CD14-positive monocyte (primary cell): ENCODE measurements around the gene PAPPA2. TPM values are rescaled to one million over a fixed set of nuclear protein-coding genes. Genes with fewer than 3 reads are reported as not detected.

Experiments
- DNase-seq, 3 donors: peaks; one replicate each; pipeline ENCODE4 v3.0.0-alpha.2; 2011 to 2022
- H2AFZ ChIP-seq: 2 replicates; pipeline ENCODE4 v1.6.0; 2012; ENCODE audit warnings: mild to moderate bottlenecking, low read depth, low read length, inconsistent platforms; ENCODE audit not compliant: insufficient read depth, poor library complexity, severe bottlenecking
- H3K27ac ChIP-seq, 2 donors: 1 replicate in 1 of 2; 2 replicates in 1 of 2; pipeline ENCODE4 v1.5.1; 2012 to 2013; ENCODE audit warnings: low read length in 2 of 2, control low read depth in 1 of 2, inconsistent platforms in 1 of 2, low read depth in 1 of 2, mild to moderate bottlenecking in 1 of 2
- H3K27me3 ChIP-seq, 2 donors: one replicate each; pipeline versions ENCODE4 v1.6.0 to v1.6.1; 2011 to 2013; ENCODE audit warnings: low read length in 2 of 2; ENCODE audit not compliant: control insufficient read depth in 2 of 2, insufficient read depth in 2 of 2
- H3K36me3 ChIP-seq, 2 donors: replicated peaks in 1 of 2; 1 replicate in 1 of 2; 2 replicates in 1 of 2; pipeline versions ENCODE4 v1.5.1 to v1.6.1; 2012 to 2013; ENCODE audit warnings: low read length in 2 of 2, control low read depth in 1 of 2, inconsistent platforms in 1 of 2, mild to moderate bottlenecking in 1 of 2; ENCODE audit not compliant: insufficient read depth in 2 of 2, control insufficient read depth in 1 of 2
- H3K4me1 ChIP-seq, 2 donors: 1 replicate in 1 of 2; 2 replicates in 1 of 2; pipeline versions ENCODE4 v1.5.1 to v1.6.1; 2012 to 2013; ENCODE audit warnings: low read length in 2 of 2, control low read depth in 1 of 2, inconsistent platforms in 1 of 2, mild to moderate bottlenecking in 1 of 2, moderate library complexity in 1 of 2; ENCODE audit not compliant: insufficient read depth in 2 of 2, control insufficient read depth in 1 of 2
- H3K4me2 ChIP-seq: replicated peaks from 2 replicates; pipeline ENCODE3; 2012; ENCODE audit warnings: low read length, moderate library complexity, mild to moderate bottlenecking; ENCODE audit not compliant: poor library complexity, severe bottlenecking; ENCODE audit errors: extremely low read depth
- H3K4me3 ChIP-seq, 3 experiments: fragments of 200-600 bp in 1 of 3; sonication (generic) in 1 of 3; replicated peaks in 1 of 3; 1 replicate in 2 of 3; 2 replicates in 1 of 3; pipeline ENCODE4 v1.5.1; 2011 to 2013; ENCODE audit warnings: low read length in 3 of 3, mild to moderate bottlenecking in 3 of 3, control low read depth in 2 of 3, low read depth in 2 of 3, inconsistent platforms in 1 of 3, moderate library complexity in 1 of 3
- H3K79me2 ChIP-seq: 2 replicates; pipeline ENCODE4 v1.6.0; 2012; ENCODE audit warnings: mild to moderate bottlenecking, control low read depth, inconsistent platforms, low read length, moderate library complexity; ENCODE audit not compliant: insufficient read depth
- H3K9ac ChIP-seq: 2 replicates; pipeline ENCODE4 v1.6.0; 2017; ENCODE audit warnings: low read length, mild to moderate bottlenecking; ENCODE audit not compliant: insufficient read depth, poor library complexity, severe bottlenecking
- H3K9me3 ChIP-seq, 2 donors: replicated peaks in 1 of 2; 1 replicate in 1 of 2; 2 replicates in 1 of 2; pipeline versions ENCODE4 v1.5.1 to v1.6.1; 2012 to 2013; ENCODE audit warnings: low read length in 2 of 2, control low read depth in 1 of 2; ENCODE audit not compliant: control insufficient read depth in 1 of 2, insufficient read depth in 1 of 2
- H4K20me1 ChIP-seq: 2 replicates; pipeline ENCODE4 v1.6.0; 2012; ENCODE audit warnings: mild to moderate bottlenecking, low read length, control low read depth, moderate library complexity; ENCODE audit not compliant: insufficient read depth
- H3K27ac Mint-ChIP-seq, 7 donors: one replicate each; pipeline ENCODE4 v1.8.0; 2020; ENCODE audit warnings: mild to moderate bottlenecking in 7 of 7, mixed read lengths in 7 of 7, moderate library complexity in 6 of 7, inconsistent platforms in 2 of 7
- H3K27me3 Mint-ChIP-seq, 3 donors: one replicate each; pipeline ENCODE4 v1.8.0; 2021 to 2022; ENCODE audit warnings: low read depth in 3 of 3, mild to moderate bottlenecking in 3 of 3, mixed read lengths in 3 of 3, moderate library complexity in 3 of 3, inconsistent platforms in 1 of 3
- H3K36me3 Mint-ChIP-seq, 2 donors: one replicate each; pipeline ENCODE4 v1.8.0; 2020; ENCODE audit warnings: mixed read lengths in 2 of 2, inconsistent platforms in 1 of 2, mild to moderate bottlenecking in 1 of 2
- H3K4me1 Mint-ChIP-seq: one replicate; pipeline ENCODE4 v1.8.0; 2020; ENCODE audit warnings: mild to moderate bottlenecking, mixed read lengths
- H3K4me3 Mint-ChIP-seq, 2 donors: one replicate each; pipeline ENCODE4 v1.8.0; 2020; ENCODE audit warnings: mild to moderate bottlenecking in 2 of 2, mixed read lengths in 2 of 2, moderate library complexity in 1 of 2
- H3K9me3 Mint-ChIP-seq, 7 donors: one replicate each; pipeline ENCODE4 v1.8.0; 2020 to 2022; ENCODE audit warnings: mixed read lengths in 7 of 7, mild to moderate bottlenecking in 6 of 7, moderate library complexity in 6 of 7, inconsistent platforms in 2 of 7
- CTCF ChIP-seq: fragments of 200-600 bp; IDR thresholded peaks from one replicate; pipeline ENCODE4 v1.8.0; 2022; ENCODE audit warnings: antibody characterized with exemption, mild to moderate bottlenecking
- WGBS: methylation state at CpG from one replicate; pipeline ENCODE4 v1.1.5; 2013; ENCODE audit warnings: missing lambda C conversion rate; ENCODE audit not compliant: insufficient coverage; 5-methylcytosine and 5-hydroxymethylcytosine counted together
- intact Hi-C, 2 donors: fragments of 100-400 bp; cut with micrococcal nuclease; formaldehyde crosslinking; loops; one replicate each; pipeline versions ENCODE4 v1.15.0 to v1.15.1; 2023
- polyA plus RNA-seq, 3 donors: library from polyadenylated mRNA; depleted of rRNA in 1 of 3; unstranded in 2 of 3; stranded (reverse) in 1 of 3; fragments of 300-500 nt in 2 of 3; fragments of >200 nt in 1 of 3; fragmentation: Illumina TruSeq in 2 of 3; gene quantifications; 1 replicate in 2 of 3; 2 replicates in 1 of 3; pipeline ENCODE4 v1.2.3, GENCODE V29; 2012 to 2021

PAPPA2 gene
- polyA plus RNA-seq, 3 donors, result not detected

GRCh38 chr1:176885341-176885740 lies 422.4 kb downstream of the PAPPA2 start:
- no peaks in the 10 kb centered on the region for H3K27me3 ChIP-seq
- H3K27ac ChIP-seq, result no peak overlapping the region
- H3K4me1 Mint-ChIP-seq, result no peaks in the 10 kb centered on the region
- no peaks in the 10 kb centered on the region for H3K9me3 Mint-ChIP-seq
- no peak overlapping the region for H2AFZ ChIP-seq
- H3K4me3 Mint-ChIP-seq, result no peak overlapping the region
- no peaks in the 10 kb centered on the region for H3K36me3 Mint-ChIP-seq
- no peak overlapping the region for H3K27ac Mint-ChIP-seq
- 100% methylated on average over 2 of the region's 3 CpGs for WGBS
- H3K9ac ChIP-seq, result no peak overlapping the region
- no peak overlapping the region for H3K4me2 ChIP-seq
- no peak overlapping the region for H3K4me3 ChIP-seq
- H3K9me3 ChIP-seq, result no peaks in the 10 kb centered on the region
- peaks cover 1 to 10% (median 2%) of the 10 kb centered on the region in 3 donors for H3K27me3 Mint-ChIP-seq
- H4K20me1 ChIP-seq, result no peaks in the 10 kb centered on the region
- no peaks in the 10 kb centered on the region for H3K36me3 ChIP-seq
- DNase-seq, result no peak
- intact Hi-C loops, result loop anchor here in 1 of 2 donors (10.0 kb wide), 1 partner anchor 511 kb away; no protein-coding TSS in a partner anchor
- no peak for TF ChIP-seq CTCF
- H3K79me2 ChIP-seq, result no peaks in the 10 kb centered on the region
- H3K4me1 ChIP-seq, result no peaks in the 10 kb centered on the region

- Histone ChIP-seq H2AFZ (no peak overlapping the region), H3K27me3 (no peaks in the 10 kb centered on the region), H4K20me1 (no peaks in the 10 kb centered on the region), H3K9ac (no peak overlapping the region), H3K27ac (no peak overlapping the region), H3K4me1 (no peaks in the 10 kb centered on the region), H3K79me2 (no peaks in the 10 kb centered on the region), H3K9me3 (no peaks in the 10 kb centered on the region), H3K4me3 (no peak overlapping the region), H3K4me2 (no peak overlapping the region), H3K36me3 (no peaks in the 10 kb centered on the region)
- WGBS, result no CpG with 5 or more reads among the region's 2 CpGs
- no peaks in the 10 kb centered on the region for H3K4me1 Mint-ChIP-seq
- H3K9me3 Mint-ChIP-seq, result no peaks in the 10 kb centered on the region
- H3K27me3 Mint-ChIP-seq, result peaks cover 1 to 10% (median 2%) of the 10 kb centered on the region in 3 donors
- no peaks in the 10 kb centered on the region for H3K36me3 Mint-ChIP-seq
- DNase-seq, result no peak
- TF ChIP-seq CTCF, result no peak
- intact Hi-C loops, result loop anchor here in 1 of 2 donors (10.0 kb wide), 1 partner anchor 511 kb away; no protein-coding TSS in a partner anchor
- no peak overlapping the region for H3K4me3 Mint-ChIP-seq
- H3K27ac Mint-ChIP-seq, result no peak overlapping the region
Observed at GRCh38 chr1:176885751-176886150, 422.8 kb downstream of the PAPPA2 start.
